GM20431 (cell line): Measurements from ENCODE around the gene DDIT4.

Experiments used
- in situ Hi-C: fragments of 300-500 bp; cut with MseI, MboI; formaldehyde crosslinking; loops from one replicate; pipeline ENCODE4 v1.15.0; 2020; ENCODE audit warnings: low sequenced_read_pairs; ENCODE audit not compliant: unreplicated experiment

Gene DDIT4

GRCh38 chr10:72245949-72246525, 27.7 kb upstream of the DDIT4 start:
- in situ Hi-C loops: loop anchor here (25.0 kb wide), 1 partner anchor 91 kb away; no protein-coding TSS in a partner anchor

GRCh38 chr10:72248468-72249151, 25.1 kb upstream of the DDIT4 start:
- in situ Hi-C loops: loop anchor here (25.0 kb wide), 1 partner anchor 89 kb away; no protein-coding TSS in a partner anchor

GRCh38 chr10:72249176-72249862, 24.4 kb upstream of the DDIT4 start:
- in situ Hi-C loops: loop anchor here (25.0 kb wide), 1 partner anchor 88 kb away; no protein-coding TSS in a partner anchor

GRCh38 chr10:72250666-72251065, 23.1 kb upstream of the DDIT4 start:
- in situ Hi-C loops: no loop called here

GRCh38 chr10:72251635-72252034, 22.1 kb upstream of the DDIT4 start:
- in situ Hi-C loops: no loop called here

- in situ Hi-C loops: no loop called here
Measured at GRCh38 chr10:72252972-72253371, 20.8 kb upstream of the DDIT4 start.

- in situ Hi-C loops: no loop called here
Measured at GRCh38 chr10:72253578-72253977, 20.1 kb upstream of the DDIT4 start.

- in situ Hi-C loops: no loop called here
Measured at GRCh38 chr10:72254813-72255568, 18.7 kb upstream of the DDIT4 start.

GRCh38 chr10:72255977-72256729, 17.6 kb upstream of the DDIT4 start:
- in situ Hi-C loops: no loop called here

GRCh38 chr10:72257051-72257892, 16.5 kb upstream of the DDIT4 start:
- in situ Hi-C loops: no loop called here

GRCh38 chr10:72258617-72259016, 15.1 kb upstream of the DDIT4 start:
- in situ Hi-C loops: no loop called here

- in situ Hi-C loops: no loop called here
Measured at GRCh38 chr10:72259491-72260238, 14.1 kb upstream of the DDIT4 start.

- in situ Hi-C loops: no loop called here
Measured at GRCh38 chr10:72260239-72260975, 13.3 kb upstream of the DDIT4 start.

- in situ Hi-C loops: no loop called here
Measured at GRCh38 chr10:72260976-72261783, 12.5 kb upstream of the DDIT4 start.

GRCh38 chr10:72261784-72262404, 11.8 kb upstream of the DDIT4 start:
- in situ Hi-C loops: no loop called here

- in situ Hi-C loops: no loop called here
Measured at GRCh38 chr10:72263613-72264241, 10.0 kb upstream of the DDIT4 start.
